Neural cell (in vitro differentiated cells): ENCODE measurements around the gene H1-8.

Source experiments
- POLR2AphosphoS5 ChIP-seq: IDR thresholded peaks from 2 replicates; pipeline ENCODE4 v1.6.1; 2012
- TAF1 ChIP-seq: IDR thresholded peaks from 2 replicates; pipeline ENCODE4 v1.6.1; 2012; ENCODE audit warnings: low read depth
- TF ChIP-seq, protein P1 (sequence below): fragments of 450-650 bp; IDR thresholded peaks from 2 replicates; pipeline ENCODE4 v1.5.1; 2014; ENCODE audit warnings: antibody characterized with exemption, mild to moderate bottlenecking, moderate library complexity; ENCODE audit not compliant: poor library complexity, severe bottlenecking

DNA sequence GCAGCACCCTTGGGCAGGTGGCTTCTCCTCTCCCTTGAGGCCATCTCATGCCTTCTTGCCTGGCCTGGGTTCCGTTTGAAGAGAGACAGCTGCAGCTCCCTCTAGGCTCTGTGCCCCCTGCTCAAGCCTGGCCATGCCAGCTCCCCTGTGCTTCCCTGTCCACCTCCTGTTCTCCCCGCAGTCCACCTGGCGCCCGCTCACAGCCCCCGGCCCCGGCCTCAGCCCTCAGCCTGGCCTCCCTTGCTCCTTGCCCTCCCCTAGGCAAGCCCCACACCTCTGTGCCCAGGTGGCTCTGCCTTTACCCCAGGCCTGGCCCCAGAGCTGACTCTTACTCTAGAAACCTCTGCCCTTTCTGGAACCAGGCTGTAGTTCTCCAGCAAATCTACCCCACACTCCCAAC lies 28.4 kb upstream of the H1-8 start:
- TF ChIP-seq, protein P1, sequence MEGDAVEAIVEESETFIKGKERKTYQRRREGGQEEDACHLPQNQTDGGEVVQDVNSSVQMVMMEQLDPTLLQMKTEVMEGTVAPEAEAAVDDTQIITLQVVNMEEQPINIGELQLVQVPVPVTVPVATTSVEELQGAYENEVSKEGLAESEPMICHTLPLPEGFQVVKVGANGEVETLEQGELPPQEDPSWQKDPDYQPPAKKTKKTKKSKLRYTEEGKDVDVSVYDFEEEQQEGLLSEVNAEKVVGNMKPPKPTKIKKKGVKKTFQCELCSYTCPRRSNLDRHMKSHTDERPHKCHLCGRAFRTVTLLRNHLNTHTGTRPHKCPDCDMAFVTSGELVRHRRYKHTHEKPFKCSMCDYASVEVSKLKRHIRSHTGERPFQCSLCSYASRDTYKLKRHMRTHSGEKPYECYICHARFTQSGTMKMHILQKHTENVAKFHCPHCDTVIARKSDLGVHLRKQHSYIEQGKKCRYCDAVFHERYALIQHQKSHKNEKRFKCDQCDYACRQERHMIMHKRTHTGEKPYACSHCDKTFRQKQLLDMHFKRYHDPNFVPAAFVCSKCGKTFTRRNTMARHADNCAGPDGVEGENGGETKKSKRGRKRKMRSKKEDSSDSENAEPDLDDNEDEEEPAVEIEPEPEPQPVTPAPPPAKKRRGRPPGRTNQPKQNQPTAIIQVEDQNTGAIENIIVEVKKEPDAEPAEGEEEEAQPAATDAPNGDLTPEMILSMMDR, result no peak
- no peak for TF ChIP-seq POLR2AphosphoS5
- TF ChIP-seq TAF1, result no peak
